Upper lobe of left lung (tissue), 6 donors: ENCODE data around the gene ADAMTS3. TPM values are rescaled to one million over a fixed set of nuclear protein-coding genes. Genes with fewer than 3 reads are reported as not detected.

Experiments used
- ATAC-seq, 2 donors: fragments of 200-7000 bp; cut with Tn5 transposase; one replicate each; pipeline ENCODE4 v1.9.1; 2022; ENCODE audit warnings: mild to moderate bottlenecking in 2 of 2, moderate library complexity in 2 of 2; ENCODE audit not compliant: low FRiP score in 2 of 2
- DNase-seq, 2 donors: peaks; one replicate each; pipeline ENCODE4 v3.0.0-alpha.2; 2019 to 2020
- H3K27ac ChIP-seq, 4 donors: fragments of 200-600 bp; sonication (generic); one replicate each; pipeline ENCODE4 v1.5.1; 2016 to 2019
- H3K27me3 ChIP-seq, 4 donors: fragments of 200-600 bp; sonication (generic); one replicate each; pipeline ENCODE4 v1.5.1; 2017 to 2019
- H3K36me3 ChIP-seq, 4 donors: fragments of 200-600 bp; sonication (generic); one replicate each; pipeline ENCODE4 v1.5.1; 2016 to 2019
- H3K4me1 ChIP-seq, 4 donors: fragments of 200-600 bp; sonication (generic); one replicate each; pipeline ENCODE4 v1.5.1; 2018 to 2019
- H3K4me3 ChIP-seq, 4 donors: fragments of 200-600 bp; sonication (generic); one replicate each; pipeline ENCODE4 v1.5.1; 2017 to 2019; ENCODE audit warnings: mild to moderate bottlenecking in 2 of 4, moderate library complexity in 1 of 4
- H3K9me3 ChIP-seq, 4 donors: fragments of 200-600 bp; sonication (generic); one replicate each; pipeline ENCODE4 v1.5.1; 2018 to 2019
- EP300 ChIP-seq, 4 donors: sonication (generic); formaldehyde crosslinking; IDR thresholded peaks; one replicate each; pipeline ENCODE4 v1.5.1; 2017; ENCODE audit warnings: antibody characterized with exemption in 4 of 4, control low read depth in 2 of 4
- POLR2A ChIP-seq, 4 donors: fragments of 450-650 bp; IDR thresholded peaks; one replicate each; pipeline ENCODE4 v1.5.1; 2016 to 2017; ENCODE audit warnings: antibody characterized with exemption in 4 of 4, mild to moderate bottlenecking in 2 of 4
- POLR2AphosphoS5 ChIP-seq, 2 donors: sonication (generic); formaldehyde crosslinking; IDR thresholded peaks; one replicate each; pipeline ENCODE4 v1.5.1; 2017; ENCODE audit warnings: antibody characterized with exemption in 2 of 2
- WGBS, 2 donors: methylation state at CpG; one replicate each; pipeline ENCODE4 v1.1.5; 2017 to 2018; 5-methylcytosine and 5-hydroxymethylcytosine counted together
- total RNA-seq, 6 donors: library from RNA; depleted of rRNA in 4 of 6; stranded (reverse); fragments of >200 nt in 4 of 6; gene quantifications; one replicate each; pipeline versions ENCODE4 v1.1.0 to v1.2.1, GENCODE V29; 2016 to 2021
- TF ChIP-seq, protein P1 (sequence below), 6 experiments: fragments of 450-650 bp in 4 of 6; fragments of 200-600 bp in 2 of 6; sonication (generic) in 2 of 6; IDR thresholded peaks; one replicate each; pipeline ENCODE4 v1.5.1; 2016 to 2019; ENCODE audit warnings: antibody characterized with exemption in 6 of 6
- donor health status: DM: no; HTN: no; CAD: no; lungs with moderate emphysema.
- donor health status: DM: no; HTN: yes; CAD: no; lungs with severe emphysema.

Gene ADAMTS3
- total RNA-seq, 6 donors from 2014 or later = 1.0 to 5.2 (median 2.3) TPM

GRCh38 chr4:72255269-72255668, 313.8 kb downstream of the ADAMTS3 start:
- Histone ChIP-seq H3K36me3 (no peaks in the 10 kb centered on the region), H3K27me3 (no peaks in the 10 kb centered on the region), H3K4me1 (no peaks in the 10 kb centered on the region), H3K27ac (no peak overlapping the region), H3K4me3 (no peak overlapping the region), H3K9me3 (peaks cover 0 to 4% (median 0%) of the 10 kb centered on the region in 4 donors)
- no peak for TF ChIP-seq EP300 (IDR thresholded peaks at IDR 0.05)
- 70% methylated on average over 1 of the region's 1 CpG for WGBS, 2 donors
- no peak for DNase-seq
- ATAC-seq = no peak

DNA sequence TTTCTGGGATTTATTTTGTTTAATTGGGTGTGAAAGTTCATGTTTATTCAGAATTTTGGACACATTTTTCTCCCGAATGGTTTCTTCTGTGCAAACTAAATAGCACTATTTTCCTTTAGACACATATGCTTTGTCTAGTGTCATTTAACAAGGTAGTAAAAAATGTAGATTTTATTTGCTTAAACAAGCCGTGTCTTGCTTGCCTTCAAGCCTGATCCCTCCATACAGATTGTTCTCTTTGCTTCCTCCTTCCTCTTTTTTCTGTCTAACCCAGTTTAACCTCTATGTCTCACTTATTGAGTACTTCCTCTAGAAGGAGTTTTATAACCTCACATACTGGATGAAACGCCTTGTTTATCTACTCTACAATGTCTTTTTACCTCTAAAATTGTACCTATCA, 325.4 kb downstream of the ADAMTS3 start:
- Histone ChIP-seq H3K4me3 (no peak overlapping the region), H3K27me3 (no peaks in the 10 kb centered on the region), H3K9me3 (no peaks in the 10 kb centered on the region), H3K4me1 (no peaks in the 10 kb centered on the region), H3K36me3 (no peaks in the 10 kb centered on the region), H3K27ac (no peak overlapping the region)
- ATAC-seq = no peak
- no peak for DNase-seq
- TF ChIP-seq POLR2AphosphoS5 (IDR thresholded peaks at IDR 0.05) = no peak
- 28 to 29% methylated on average over 3 of the region's 3 CpGs for WGBS, 2 donors

DNA sequence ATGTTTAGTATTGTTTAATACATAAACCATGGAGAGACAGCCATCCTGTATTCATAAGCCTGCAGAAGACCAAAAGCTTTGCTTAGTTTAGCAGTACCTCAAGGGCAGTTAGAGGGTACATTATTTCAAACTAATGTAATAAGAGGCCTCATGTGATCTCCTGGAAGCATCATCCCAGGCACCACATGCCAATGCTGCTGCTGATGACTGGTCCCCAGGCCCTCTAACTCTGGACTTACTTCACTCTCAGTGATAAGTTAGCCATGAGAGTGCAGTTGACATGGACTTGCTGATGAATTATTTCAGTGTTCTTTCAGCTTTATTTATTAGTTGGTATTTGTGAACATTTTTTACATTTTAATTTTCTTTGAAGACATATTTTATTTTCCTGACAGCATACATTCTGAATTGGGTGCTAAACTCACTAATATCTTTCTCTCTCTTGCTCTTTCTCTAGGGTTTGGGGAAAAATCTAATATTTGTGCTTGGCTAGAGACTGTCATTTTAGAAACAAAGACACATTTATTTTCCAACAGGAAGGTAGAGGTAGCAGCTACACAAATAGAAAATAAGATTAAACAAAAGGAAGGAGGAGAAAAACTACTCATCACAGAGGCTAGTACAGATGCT, 329.4 kb downstream of the ADAMTS3 start:
- DNase-seq = no peak

More for the DNA sequence above, 329.4 kb downstream of the ADAMTS3 start:
- Histone ChIP-seq H3K4me1 (no peaks in the 10 kb centered on the region), H3K4me3 (no peak overlapping the region), H3K27ac (no peak overlapping the region), H3K9me3 (no peaks in the 10 kb centered on the region), H3K36me3 (no peaks in the 10 kb centered on the region), H3K27me3 (no peaks in the 10 kb centered on the region)
- TF ChIP-seq, protein P1, sequence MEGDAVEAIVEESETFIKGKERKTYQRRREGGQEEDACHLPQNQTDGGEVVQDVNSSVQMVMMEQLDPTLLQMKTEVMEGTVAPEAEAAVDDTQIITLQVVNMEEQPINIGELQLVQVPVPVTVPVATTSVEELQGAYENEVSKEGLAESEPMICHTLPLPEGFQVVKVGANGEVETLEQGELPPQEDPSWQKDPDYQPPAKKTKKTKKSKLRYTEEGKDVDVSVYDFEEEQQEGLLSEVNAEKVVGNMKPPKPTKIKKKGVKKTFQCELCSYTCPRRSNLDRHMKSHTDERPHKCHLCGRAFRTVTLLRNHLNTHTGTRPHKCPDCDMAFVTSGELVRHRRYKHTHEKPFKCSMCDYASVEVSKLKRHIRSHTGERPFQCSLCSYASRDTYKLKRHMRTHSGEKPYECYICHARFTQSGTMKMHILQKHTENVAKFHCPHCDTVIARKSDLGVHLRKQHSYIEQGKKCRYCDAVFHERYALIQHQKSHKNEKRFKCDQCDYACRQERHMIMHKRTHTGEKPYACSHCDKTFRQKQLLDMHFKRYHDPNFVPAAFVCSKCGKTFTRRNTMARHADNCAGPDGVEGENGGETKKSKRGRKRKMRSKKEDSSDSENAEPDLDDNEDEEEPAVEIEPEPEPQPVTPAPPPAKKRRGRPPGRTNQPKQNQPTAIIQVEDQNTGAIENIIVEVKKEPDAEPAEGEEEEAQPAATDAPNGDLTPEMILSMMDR (IDR thresholded peaks at IDR 0.05) = no peak
- TF ChIP-seq POLR2A (IDR thresholded peaks at IDR 0.05) (no peak), POLR2AphosphoS5 (IDR thresholded peaks at IDR 0.05) (no peak), EP300 (IDR thresholded peaks at IDR 0.05) (no peak)
- no peak for ATAC-seq
